ENCODE measurements around the gene CCDC88B. TPM values are rescaled to one million over a fixed set of nuclear protein-coding genes. Genes with fewer than 3 reads are reported as not detected.
A peak's percentile ranks its signal among the peaks of the same experiment; 100 is the strongest.

The CCDC88B gene
- total RNA-seq, 1 donor, result 1.2 TPM

DNA sequence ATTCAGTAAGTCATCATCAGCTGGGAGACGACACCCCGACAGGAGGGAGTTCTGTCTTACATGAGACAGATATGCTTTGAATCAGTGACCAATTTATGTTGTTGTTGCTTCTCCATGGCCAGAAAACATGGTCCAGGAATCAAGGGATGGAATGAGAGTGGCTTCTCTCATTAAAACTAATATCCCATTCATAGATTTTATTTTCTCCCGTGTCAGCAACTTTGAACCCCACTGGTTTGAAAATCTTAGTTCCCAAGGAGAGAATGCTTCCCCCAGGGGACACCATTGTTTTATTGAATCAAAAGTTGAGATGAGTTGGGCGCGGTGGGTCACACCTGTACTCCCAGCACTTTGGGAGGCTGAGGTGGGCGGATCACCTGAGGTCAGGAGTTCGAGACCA is 61.8 kb downstream of the CCDC88B start:
- no peak overlapping the region for H3K4me3 ChIP-seq (ENCODE audit: low read depth, low read length)
- DNase-seq (ENCODE audit: low read depth), result no peak
- TF ChIP-seq CTCF (IDR thresholded peaks at IDR 0.05; ENCODE audit: insufficient read depth, low read length), result no peak

GRCh38 chr11:64403106-64403505 is 63.1 kb downstream of the CCDC88B start:
- DNase-seq (ENCODE audit: low read depth), result no peak
- no peak for TF ChIP-seq CTCF (IDR thresholded peaks at IDR 0.05; ENCODE audit: insufficient read depth, low read length)
- H3K4me3 ChIP-seq (ENCODE audit: low read depth, low read length), result no peak overlapping the region

DNA sequence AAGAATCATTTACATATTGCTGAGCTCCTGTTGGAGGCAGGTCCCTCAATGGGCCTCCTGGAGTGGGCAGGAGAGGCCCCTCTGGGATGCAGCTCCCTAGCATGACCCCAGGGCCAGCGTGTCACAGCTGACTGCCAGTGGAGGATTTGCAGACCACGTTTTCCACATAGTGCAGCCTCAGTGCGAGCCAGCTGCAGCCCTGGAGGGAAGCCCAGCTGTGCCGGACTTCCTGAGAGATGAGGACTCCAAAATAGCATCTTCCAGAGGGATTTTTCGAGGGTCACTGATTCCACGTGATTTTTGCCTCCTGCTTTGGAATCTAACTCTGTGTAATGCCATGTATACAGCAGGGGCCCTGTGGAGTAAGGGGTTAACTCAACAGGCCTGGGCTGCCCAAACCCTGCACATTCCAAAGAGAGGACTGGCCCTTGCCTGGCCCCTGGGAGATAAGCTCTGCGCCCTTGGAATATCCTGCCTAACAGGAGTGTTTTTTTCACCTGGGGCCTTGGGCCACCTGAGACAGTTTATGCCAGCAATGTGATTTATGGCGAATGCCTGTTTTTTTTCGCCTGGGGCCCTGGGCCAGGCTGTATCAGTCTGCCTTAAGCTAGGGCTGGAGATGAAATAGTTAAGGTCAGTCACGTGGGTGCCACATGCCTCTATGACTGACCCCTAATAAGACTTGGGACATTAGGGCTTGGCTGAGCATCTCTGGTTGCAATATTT is 66.4 kb downstream of the CCDC88B start:
- no peak for TF ChIP-seq CTCF (IDR thresholded peaks at IDR 0.05; ENCODE audit: insufficient read depth, low read length)
- peak; percentile 38 for DNase-seq (ENCODE audit: low read depth)
- no peak overlapping the region for H3K4me3 ChIP-seq (ENCODE audit: low read depth, low read length)

Small RNA genes lying within 50 kb of the gene (small RNA-seq; reads per million reads assigned to genes)
- gene MIR1237, result 0.25 reads per million
- not detected for gene MIR7155
- not detected for gene RF00019

Other genes starting within 250 kb of the CCDC88B start
- gene MACROD1, start 174.1 kb upstream of the CCDC88B start, total RNA-seq (ENCODE audit: low replicate concordance), result 7.6 and 14.5 TPM in 2 replicates
- 112 and 142 TPM in 2 replicates for gene STIP1, start 154.0 kb upstream of the CCDC88B start, total RNA-seq (ENCODE audit: low replicate concordance)
- gene FERMT3, start 133.5 kb upstream of the CCDC88B start, total RNA-seq (ENCODE audit: low replicate concordance), result 7.0 and 7.2 TPM in 2 replicates
- 18.9 and 33.3 TPM in 2 replicates for gene TRPT1, start 114.0 kb upstream of the CCDC88B start, total RNA-seq (ENCODE audit: low replicate concordance)
- gene NUDT22, start 113.9 kb upstream of the CCDC88B start, total RNA-seq (ENCODE audit: low replicate concordance), result 39.0 and 50.9 TPM in 2 replicates
- gene DNAJC4, start 109.7 kb upstream of the CCDC88B start, total RNA-seq (ENCODE audit: low replicate concordance), result 6.5 and 9.0 TPM in 2 replicates
- 17.3 and 37.5 TPM in 2 replicates for gene VEGFB, start 105.6 kb upstream of the CCDC88B start, total RNA-seq (ENCODE audit: low replicate concordance)
- 34.3 and 60.3 TPM in 2 replicates for gene FKBP2, start 99.1 kb upstream of the CCDC88B start, total RNA-seq (ENCODE audit: low replicate concordance)
- 42.1 and 264 TPM in 2 replicates for gene PPP1R14B, start 93.3 kb upstream of the CCDC88B start, total RNA-seq (ENCODE audit: low replicate concordance)
- 22.5 and 47.5 TPM in 2 replicates for gene PLCB3, start 88.7 kb upstream of the CCDC88B start, total RNA-seq (ENCODE audit: low replicate concordance)
- 56.2 and 69.6 TPM in 2 replicates for gene BAD, start 55.5 kb upstream of the CCDC88B start, total RNA-seq (ENCODE audit: low replicate concordance)
- gene GPR137, start 54.4 kb upstream of the CCDC88B start, total RNA-seq (ENCODE audit: low replicate concordance), result 14.4 and 20.3 TPM in 2 replicates
- gene KCNK4, start 48.9 kb upstream of the CCDC88B start, total RNA-seq (ENCODE audit: low replicate concordance), result not detected in 2 replicates
- gene CATSPERZ, start 39.8 kb upstream of the CCDC88B start, total RNA-seq (ENCODE audit: low replicate concordance), result not detected in 2 replicates
- 21.6 and 45.2 TPM in 2 replicates for gene ESRRA, start 34.7 kb upstream of the CCDC88B start, total RNA-seq (ENCODE audit: low replicate concordance)
- 177 and 274 TPM in 2 replicates for gene TRMT112, start 22.6 kb upstream of the CCDC88B start, total RNA-seq (ENCODE audit: low replicate concordance)
- 257 and 510 TPM in 2 replicates for gene PRDX5, start 22.1 kb upstream of the CCDC88B start, total RNA-seq (ENCODE audit: low replicate concordance)
- gene RPS6KA4, start 19.0 kb downstream of the CCDC88B start, total RNA-seq (ENCODE audit: low replicate concordance), result 47.3 and 72.1 TPM in 2 replicates
- gene SLC22A11, start 215.7 kb downstream of the CCDC88B start, total RNA-seq (ENCODE audit: low replicate concordance), result not detected in 2 replicates